Stimulated activated memory B cell treated with anti-CD40 and anti-IgM and Interleukin-4, amounts not matched to agents 10 μg/mL and 1 μg/mL and 100 μg/mL, for 72 hours (primary cell): ENCODE data around the gene ATP2B1.

ENCODE experiments used
- ATAC-seq: fragments of 150-1000 bp; cut with Tn5 transposase; 2 replicates; pipeline ENCODE4 v1.10.0; 2021
- H3K27ac Mint-ChIP-seq: one replicate; pipeline ENCODE4 v1.8.0; 2022; ENCODE audit warnings: mild to moderate bottlenecking, mixed read lengths
- H3K27me3 Mint-ChIP-seq: one replicate; pipeline ENCODE4 v1.8.0; 2022; ENCODE audit warnings: mixed read lengths
- H3K36me3 Mint-ChIP-seq: one replicate; pipeline ENCODE4 v1.8.0; 2022; ENCODE audit warnings: mixed read lengths
- H3K4me1 Mint-ChIP-seq: one replicate; pipeline ENCODE4 v1.8.0; 2022; ENCODE audit warnings: mixed read lengths
- H3K4me3 Mint-ChIP-seq: one replicate; pipeline ENCODE4 v1.8.0; 2022; ENCODE audit warnings: mild to moderate bottlenecking, moderate library complexity, mixed read lengths
- H3K9me3 Mint-ChIP-seq: one replicate; pipeline ENCODE4 v1.8.0; 2022; ENCODE audit warnings: mixed read lengths

The ATP2B1 gene

GRCh38 chr12:89574736-89575208 lies 133.9 kb downstream of the ATP2B1 start:
- H3K9me3 Mint-ChIP-seq: no peaks in the 10 kb centered on the region
- no peak overlapping the region for H3K4me3 Mint-ChIP-seq
- H3K27ac Mint-ChIP-seq: no peak overlapping the region

GRCh38 chr12:89573051-89573810 lies 135.4 kb downstream of the ATP2B1 start:
- ATAC-seq: no peak
- no peaks in the 10 kb centered on the region for H3K27me3 Mint-ChIP-seq
- H3K36me3 Mint-ChIP-seq: no peaks in the 10 kb centered on the region
- no peak overlapping the region for H3K27ac Mint-ChIP-seq
- no peaks in the 10 kb centered on the region for H3K9me3 Mint-ChIP-seq
- peaks cover 9% of the 10 kb centered on the region for H3K4me1 Mint-ChIP-seq
- H3K4me3 Mint-ChIP-seq: no peak overlapping the region

More at GRCh38 chr12:89574736-89575208, 133.9 kb downstream of the ATP2B1 start:
- Mint-ChIP-seq H3K36me3 (no peaks in the 10 kb centered on the region), H3K27me3 (no peaks in the 10 kb centered on the region), H3K4me1 (peaks cover 9% of the 10 kb centered on the region)
- no peak for ATAC-seq

- H3K9me3 Mint-ChIP-seq: no peaks in the 10 kb centered on the region
- ATAC-seq: peak; percentile 46
- H3K4me3 Mint-ChIP-seq: no peak overlapping the region
- H3K27ac Mint-ChIP-seq: no peak overlapping the region
- no peaks in the 10 kb centered on the region for H3K27me3 Mint-ChIP-seq
- peaks cover 7% of the 10 kb centered on the region for H3K4me1 Mint-ChIP-seq
- peaks cover 5% of the 10 kb centered on the region for H3K36me3 Mint-ChIP-seq
Measured at GRCh38 chr12:89571491-89572195, 137.0 kb downstream of the ATP2B1 start.

- no peak overlapping the region for H3K27ac Mint-ChIP-seq
- H3K9me3 Mint-ChIP-seq: no peaks in the 10 kb centered on the region
- H3K4me3 Mint-ChIP-seq: no peak overlapping the region
- no peak for ATAC-seq
- H3K4me1 Mint-ChIP-seq: peaks cover 8% of the 10 kb centered on the region
- H3K27me3 Mint-ChIP-seq: no peaks in the 10 kb centered on the region
- H3K36me3 Mint-ChIP-seq: peaks cover 11% of the 10 kb centered on the region
Measured at GRCh38 chr12:89568484-89568883, 140.2 kb downstream of the ATP2B1 start.

- H3K4me3 Mint-ChIP-seq: no peak overlapping the region
- no peaks in the 10 kb centered on the region for H3K9me3 Mint-ChIP-seq
- H3K36me3 Mint-ChIP-seq: peaks cover 11% of the 10 kb centered on the region
- peaks cover 8% of the 10 kb centered on the region for H3K4me1 Mint-ChIP-seq
- no peak overlapping the region for H3K27ac Mint-ChIP-seq
- no peaks in the 10 kb centered on the region for H3K27me3 Mint-ChIP-seq
- no peak for ATAC-seq
Measured at GRCh38 chr12:89567691-89568239, 140.9 kb downstream of the ATP2B1 start.

- Mint-ChIP-seq H3K9me3 (no peaks in the 10 kb centered on the region), H3K36me3 (peaks cover 11% of the 10 kb centered on the region), H3K27me3 (no peaks in the 10 kb centered on the region), H3K4me3 (no peak overlapping the region), H3K27ac (no peak overlapping the region), H3K4me1 (peaks cover 8% of the 10 kb centered on the region)
- no peak for ATAC-seq
Measured at GRCh38 chr12:89566615-89567014, 142.0 kb downstream of the ATP2B1 start.

GRCh38 chr12:89565002-89565401 lies 143.6 kb downstream of the ATP2B1 start:
- Mint-ChIP-seq H3K4me3 (no peak overlapping the region), H3K27me3 (no peaks in the 10 kb centered on the region), H3K36me3 (peaks cover 11% of the 10 kb centered on the region), H3K9me3 (no peaks in the 10 kb centered on the region), H3K4me1 (peaks cover 8% of the 10 kb centered on the region), H3K27ac (no peak overlapping the region)
- ATAC-seq: no peak

GRCh38 chr12:89559753-89560152 lies 148.9 kb downstream of the ATP2B1 start:
- Mint-ChIP-seq H3K9me3 (no peaks in the 10 kb centered on the region), H3K36me3 (peaks cover 13% of the 10 kb centered on the region), H3K27ac (no peak overlapping the region), H3K4me1 (no peaks in the 10 kb centered on the region), H3K27me3 (no peaks in the 10 kb centered on the region), H3K4me3 (no peak overlapping the region)
- no peak for ATAC-seq

GRCh38 chr12:89556976-89557375 lies 151.7 kb downstream of the ATP2B1 start:
- Mint-ChIP-seq H3K9me3 (no peaks in the 10 kb centered on the region), H3K27ac (no peak overlapping the region), H3K36me3 (peaks cover 15% of the 10 kb centered on the region), H3K4me1 (no peaks in the 10 kb centered on the region), H3K27me3 (no peaks in the 10 kb centered on the region), H3K4me3 (no peak overlapping the region)
- ATAC-seq: no peak

- no peak for ATAC-seq
- no peaks in the 10 kb centered on the region for H3K27me3 Mint-ChIP-seq
- H3K27ac Mint-ChIP-seq: no peak overlapping the region
- H3K36me3 Mint-ChIP-seq: peaks cover 15% of the 10 kb centered on the region
- no peak overlapping the region for H3K4me3 Mint-ChIP-seq
- no peaks in the 10 kb centered on the region for H3K4me1 Mint-ChIP-seq
- no peaks in the 10 kb centered on the region for H3K9me3 Mint-ChIP-seq
Measured at GRCh38 chr12:89552376-89552775, 156.3 kb downstream of the ATP2B1 start.

- no peaks in the 10 kb centered on the region for H3K9me3 Mint-ChIP-seq
- ATAC-seq: no peak
- H3K4me3 Mint-ChIP-seq: no peak overlapping the region
- H3K27me3 Mint-ChIP-seq: no peaks in the 10 kb centered on the region
- no peak overlapping the region for H3K27ac Mint-ChIP-seq
- H3K4me1 Mint-ChIP-seq: no peaks in the 10 kb centered on the region
- H3K36me3 Mint-ChIP-seq: peaks cover 15% of the 10 kb centered on the region
Measured at GRCh38 chr12:89551747-89552146, 156.9 kb downstream of the ATP2B1 start.

GRCh38 chr12:89547101-89547500 lies 161.5 kb downstream of the ATP2B1 start:
- Mint-ChIP-seq H3K27ac (no peak overlapping the region), H3K36me3 (peaks cover under 1% of the 10 kb centered on the region), H3K4me1 (peaks cover 10% of the 10 kb centered on the region)

GRCh38 chr12:89546151-89546550 lies 162.5 kb downstream of the ATP2B1 start:
- Mint-ChIP-seq H3K36me3 (no peaks in the 10 kb centered on the region), H3K9me3 (no peaks in the 10 kb centered on the region), H3K4me3 (no peak overlapping the region), H3K4me1 (peaks cover 10% of the 10 kb centered on the region), H3K27me3 (no peaks in the 10 kb centered on the region), H3K27ac (no peak overlapping the region)
- no peak for ATAC-seq

More at GRCh38 chr12:89547101-89547500, 161.5 kb downstream of the ATP2B1 start:
- ATAC-seq: no peak
- Mint-ChIP-seq H3K27me3 (no peaks in the 10 kb centered on the region), H3K9me3 (no peaks in the 10 kb centered on the region), H3K4me3 (no peak overlapping the region)

- Mint-ChIP-seq H3K27ac (no peak overlapping the region), H3K27me3 (no peaks in the 10 kb centered on the region), H3K4me3 (no peak overlapping the region), H3K36me3 (no peaks in the 10 kb centered on the region), H3K9me3 (no peaks in the 10 kb centered on the region), H3K4me1 (peaks cover 10% of the 10 kb centered on the region)
- no peak for ATAC-seq
Measured at GRCh38 chr12:89544681-89545184, 163.9 kb downstream of the ATP2B1 start.

- H3K4me1 Mint-ChIP-seq: peaks cover 10% of the 10 kb centered on the region
- H3K9me3 Mint-ChIP-seq: no peaks in the 10 kb centered on the region
- H3K36me3 Mint-ChIP-seq: no peaks in the 10 kb centered on the region
- H3K27ac Mint-ChIP-seq: no peak overlapping the region
- H3K27me3 Mint-ChIP-seq: no peaks in the 10 kb centered on the region
- no peak overlapping the region for H3K4me3 Mint-ChIP-seq
- ATAC-seq: no peak
Measured at GRCh38 chr12:89544022-89544421, 164.6 kb downstream of the ATP2B1 start.
